Mesenchymal stem cell (in vitro differentiated cells and primary cell): ENCODE results near the gene FOXL3.
"Not testable (repeated sequence)": the region's sequence is repeated elsewhere in the genome, so short reads cannot be mapped to it uniquely, and the experiment has no call there.

Experiments
- DNase-seq: peaks from one replicate; pipeline ENCODE4 v3.0.0-alpha.2; 2013
- H2AFZ ChIP-seq: one replicate; pipeline ENCODE4 v1.6.1; 2013; ENCODE audit warnings: low read depth, mild to moderate bottlenecking, control low read depth, inconsistent platforms, low read length, moderate library complexity
- H2AK5ac ChIP-seq: 2 replicates; pipeline ENCODE4 v1.6.1; 2013; ENCODE audit warnings: low read length, moderate library complexity, mild to moderate bottlenecking, inconsistent platforms; ENCODE audit not compliant: severe bottlenecking
- H2BK120ac ChIP-seq: one replicate; pipeline ENCODE4 v1.6.1; 2013; ENCODE audit warnings: low read depth, mild to moderate bottlenecking, inconsistent platforms, low read length, moderate library complexity
- H2BK12ac ChIP-seq, 2 experiments: one replicate each; pipeline ENCODE4 v1.6.1; 2013; ENCODE audit warnings: inconsistent platforms in 2 of 2, low read length in 2 of 2, mild to moderate bottlenecking in 2 of 2, moderate library complexity in 2 of 2, control low read depth in 1 of 2
- H2BK15ac ChIP-seq: one replicate; pipeline ENCODE4 v1.6.1; 2013; ENCODE audit warnings: mild to moderate bottlenecking, low read depth, inconsistent platforms; ENCODE audit not compliant: poor library complexity, severe bottlenecking
- H2BK5ac ChIP-seq: 2 replicates; pipeline ENCODE4 v1.6.1; 2013; ENCODE audit warnings: low read depth, mild to moderate bottlenecking, low read length, control low read depth, inconsistent platforms; ENCODE audit not compliant: poor library complexity, severe bottlenecking
- H3K14ac ChIP-seq, 2 experiments: one replicate each; pipeline ENCODE4 v1.6.1; 2013; ENCODE audit warnings: inconsistent platforms in 2 of 2, low read length in 2 of 2, control low read depth in 1 of 2, mild to moderate bottlenecking in 1 of 2, moderate library complexity in 1 of 2
- H3K18ac ChIP-seq, 2 experiments: one replicate each; pipeline ENCODE4 v1.6.1; 2013; ENCODE audit warnings: inconsistent platforms in 2 of 2, low read length in 2 of 2, control low read depth in 1 of 2, low read depth in 1 of 2, mild to moderate bottlenecking in 1 of 2
- H3K23ac ChIP-seq, 2 experiments: one replicate each; pipeline ENCODE4 v1.6.1; 2013; ENCODE audit warnings: inconsistent platforms in 2 of 2, low read length in 2 of 2, mild to moderate bottlenecking in 2 of 2, moderate library complexity in 2 of 2, control low read depth in 1 of 2
- H3K27ac ChIP-seq: 2 replicates; pipeline ENCODE4 v1.5.1; 2013; ENCODE audit warnings: mild to moderate bottlenecking, moderate library complexity, low read length, control low read depth, inconsistent platforms; ENCODE audit not compliant: poor library complexity, severe bottlenecking
- H3K27me3 ChIP-seq, 2 experiments: 2 replicates each; pipeline versions ENCODE4 v1.6.1 to v1.7.0; 2013; ENCODE audit warnings: low read length in 2 of 2, mild to moderate bottlenecking in 2 of 2, moderate library complexity in 2 of 2, control low read depth in 1 of 2, inconsistent platforms in 1 of 2; ENCODE audit not compliant: control insufficient read depth in 1 of 2, insufficient read depth in 1 of 2
- H3K36me3 ChIP-seq, 2 experiments: 2 replicates each; pipeline versions ENCODE4 v1.6.1 to v1.7.0; 2013; ENCODE audit warnings: low read length in 2 of 2, control low read depth in 1 of 2, inconsistent platforms in 1 of 2, low read depth in 1 of 2, mild to moderate bottlenecking in 1 of 2; ENCODE audit not compliant: insufficient read depth in 2 of 2, control insufficient read depth in 1 of 2
- H3K4ac ChIP-seq, 2 experiments: one replicate each; pipeline ENCODE4 v1.6.1; 2013; ENCODE audit warnings: inconsistent platforms in 2 of 2, low read length in 2 of 2, mild to moderate bottlenecking in 2 of 2, moderate library complexity in 2 of 2, control low read depth in 1 of 2, low read depth in 1 of 2
- H3K4me1 ChIP-seq: 2 replicates; pipeline ENCODE4 v1.6.1; 2013; ENCODE audit warnings: low read depth, low read length, control low read depth; ENCODE audit not compliant: control insufficient read depth, insufficient read depth
- H3K4me2 ChIP-seq: 2 replicates; pipeline ENCODE4 v1.6.1; 2013; ENCODE audit warnings: low read length, mild to moderate bottlenecking, inconsistent platforms; ENCODE audit not compliant: poor library complexity, severe bottlenecking
- H3K4me3 ChIP-seq, 2 experiments: 2 replicates each; pipeline versions ENCODE4 v1.5.1 to v1.7.0; 2013; ENCODE audit warnings: low read length in 2 of 2, mild to moderate bottlenecking in 2 of 2, control low read depth in 1 of 2, low read depth in 1 of 2; ENCODE audit not compliant: insufficient read depth in 1 of 2
- H3K79me1 ChIP-seq: replicated peaks from 2 replicates; pipeline ENCODE4 v1.6.1; 2013; ENCODE audit warnings: mild to moderate bottlenecking, control low read depth, low read length, inconsistent platforms; ENCODE audit not compliant: poor library complexity, severe bottlenecking
- H3K9ac ChIP-seq: 2 replicates; pipeline ENCODE4 v1.7.0; 2013; ENCODE audit warnings: mild to moderate bottlenecking, low read length, moderate library complexity
- H3K9me3 ChIP-seq: 2 replicates; pipeline ENCODE4 v1.7.0; 2013; ENCODE audit warnings: mild to moderate bottlenecking, low read length; ENCODE audit not compliant: control insufficient read depth
- H4K8ac ChIP-seq: one replicate; pipeline ENCODE4 v1.6.1; 2013; ENCODE audit warnings: inconsistent platforms, mild to moderate bottlenecking, low read length, moderate library complexity
- H4K91ac ChIP-seq: one replicate; pipeline ENCODE4 v1.6.1; 2013; ENCODE audit warnings: mild to moderate bottlenecking, low read length, inconsistent platforms
- WGBS: methylation state at CpG from one replicate; pipeline ENCODE4 v1.1.7; 2013; ENCODE audit warnings: mixed read lengths; 5-methylcytosine and 5-hydroxymethylcytosine counted together

Gene FOXL3

DNA sequence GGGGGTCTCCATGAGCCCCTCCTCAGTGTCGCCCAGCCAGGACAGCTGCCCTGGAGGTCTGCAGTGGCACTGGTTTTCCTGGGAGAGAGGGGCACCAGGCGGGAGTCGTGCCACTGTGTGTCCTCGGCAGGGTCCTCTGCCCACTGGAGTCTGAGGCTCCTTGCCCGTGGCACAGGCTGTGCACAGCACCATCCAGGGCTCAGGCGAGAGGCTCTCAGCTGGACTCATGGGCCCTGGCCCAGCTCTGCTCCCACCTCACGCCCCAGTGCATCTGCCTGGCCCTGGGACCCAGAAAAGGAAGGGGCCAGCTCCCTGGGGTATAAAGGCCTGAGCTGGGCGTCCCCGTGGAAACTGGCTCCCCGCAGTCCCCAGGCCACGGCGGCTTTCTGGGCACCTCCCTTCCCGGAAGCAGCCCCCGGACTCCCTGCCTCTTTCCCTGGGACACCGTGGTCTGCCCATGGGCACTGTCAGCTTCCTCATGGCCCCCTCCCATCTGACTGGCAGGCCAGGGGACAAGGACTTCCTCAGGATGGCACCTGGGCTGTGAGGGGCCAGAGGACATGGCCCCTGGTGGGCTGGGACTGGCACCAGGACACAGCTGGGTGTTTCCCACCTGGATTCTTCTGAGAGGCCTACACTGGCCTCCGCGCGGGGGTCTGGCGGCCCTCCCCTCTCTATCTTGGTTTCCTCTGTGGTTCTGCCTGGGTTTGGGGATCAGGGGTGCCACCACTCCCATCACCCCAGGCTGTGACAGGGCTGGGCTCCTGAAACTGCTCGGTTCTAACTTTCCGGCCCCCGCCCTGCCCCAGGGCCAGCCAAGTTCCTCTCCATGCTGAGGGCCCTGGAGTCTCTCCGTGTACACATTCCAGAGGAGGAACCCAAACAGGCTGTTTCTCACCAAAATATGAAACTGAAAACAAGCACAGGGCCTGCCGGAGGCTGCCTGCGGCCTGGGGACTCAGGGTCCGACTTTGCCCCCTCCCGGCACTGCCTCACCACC is 5.5 kb downstream of the FOXL3 start:
- H4K91ac ChIP-seq, result no peak overlapping the region
- no peak overlapping the region for H3K4ac ChIP-seq
- H2BK15ac ChIP-seq, result no peak overlapping the region
- H3K9ac ChIP-seq, result no peak overlapping the region
- H3K4me1 ChIP-seq, result peaks cover 2% of the 10 kb centered on the region
- no peaks in the 10 kb centered on the region for H3K9me3 ChIP-seq
- H2BK12ac ChIP-seq, result no peak overlapping the region
- H3K18ac ChIP-seq, result no peak overlapping the region
- no peaks in the 10 kb centered on the region for H3K79me1 ChIP-seq
- H3K4me2 ChIP-seq, result no peak overlapping the region
- H3K4me3 ChIP-seq, result no peak overlapping the region
- H4K8ac ChIP-seq, result no peak overlapping the region
- no peak overlapping the region for H2AFZ ChIP-seq
- H2AK5ac ChIP-seq, result no peak overlapping the region
- no peak overlapping the region for H3K23ac ChIP-seq
- no peak overlapping the region for H2BK120ac ChIP-seq
- WGBS, result 89% methylated on average over 27 of the region's 27 CpGs
- no peaks in the 10 kb centered on the region for H3K36me3 ChIP-seq
- H2BK5ac ChIP-seq, result no peak overlapping the region
- H3K27ac ChIP-seq, result no peak overlapping the region
- no peak for DNase-seq
- peaks cover 70 to 82% of the 10 kb centered on the region in 2 experiments for H3K27me3 ChIP-seq
- H3K14ac ChIP-seq, result no peak overlapping the region

- Histone ChIP-seq H3K4ac (no peak overlapping the region), H3K79me1 (no peaks in the 10 kb centered on the region), H3K9ac (no peak overlapping the region), H3K4me3 (no peak overlapping the region), H2BK12ac (no peak overlapping the region), H3K14ac (no peak overlapping the region), H2BK15ac (no peak overlapping the region), H3K27me3 (peaks cover 65 to 85% of the 10 kb centered on the region in 2 experiments), H2BK120ac (no peak overlapping the region), H4K91ac (no peak overlapping the region), H4K8ac (no peak overlapping the region), H2AFZ (no peak overlapping the region), H3K36me3 (no peaks in the 10 kb centered on the region), H2BK5ac (no peak overlapping the region), H3K27ac (no peak overlapping the region), H3K18ac (no peak overlapping the region), H3K4me2 (no peak overlapping the region), H3K4me1 (peaks cover 10% of the 10 kb centered on the region), H3K23ac (no peak overlapping the region), H2AK5ac (no peak overlapping the region), H3K9me3 (no peaks in the 10 kb centered on the region)
- no peak for DNase-seq
- 93% methylated on average over 14 of the region's 20 CpGs for WGBS
Measured at GRCh38 chr7:296373-296945, 6.5 kb downstream of the FOXL3 start.

DNA sequence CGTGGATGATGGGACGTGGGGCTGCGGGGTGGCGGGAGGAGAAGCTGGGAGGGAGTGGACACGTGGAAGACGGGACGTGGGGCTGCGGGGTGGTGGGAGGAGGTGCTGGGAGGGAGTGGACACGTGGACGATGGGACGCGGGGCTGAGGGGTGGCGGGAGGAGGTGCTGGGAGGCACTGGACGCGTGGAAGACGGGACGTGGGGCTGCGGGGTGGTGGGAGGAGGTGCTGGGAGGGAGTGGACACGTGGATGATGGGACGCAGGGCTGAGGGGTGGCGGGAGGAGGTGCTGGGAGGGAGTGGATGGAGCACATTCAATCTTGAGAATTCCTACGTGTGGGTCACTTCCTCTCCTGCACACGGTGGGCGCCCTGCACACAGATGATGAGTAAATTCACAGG is 7.2 kb downstream of the FOXL3 start:
- H3K4ac ChIP-seq, H3K14ac ChIP-seq, H3K18ac ChIP-seq, H3K4me1 ChIP-seq, H3K4me3 ChIP-seq, H2AFZ ChIP-seq, H2BK12ac ChIP-seq, H3K9me3 ChIP-seq, H3K4me2 ChIP-seq, H3K27ac ChIP-seq, H2BK5ac ChIP-seq, H2AK5ac ChIP-seq, H2BK120ac ChIP-seq, H4K91ac ChIP-seq, H2BK15ac ChIP-seq, H4K8ac ChIP-seq, H3K36me3 ChIP-seq, H3K79me1 ChIP-seq, DNase-seq, H3K9ac ChIP-seq, H3K23ac ChIP-seq: not testable (repeated sequence)
- WGBS, result 80% methylated on average over 22 of the region's 24 CpGs
- H3K27me3 ChIP-seq, result peaks cover 58 to 85% of the 10 kb centered on the region in 2 experiments

DNA sequence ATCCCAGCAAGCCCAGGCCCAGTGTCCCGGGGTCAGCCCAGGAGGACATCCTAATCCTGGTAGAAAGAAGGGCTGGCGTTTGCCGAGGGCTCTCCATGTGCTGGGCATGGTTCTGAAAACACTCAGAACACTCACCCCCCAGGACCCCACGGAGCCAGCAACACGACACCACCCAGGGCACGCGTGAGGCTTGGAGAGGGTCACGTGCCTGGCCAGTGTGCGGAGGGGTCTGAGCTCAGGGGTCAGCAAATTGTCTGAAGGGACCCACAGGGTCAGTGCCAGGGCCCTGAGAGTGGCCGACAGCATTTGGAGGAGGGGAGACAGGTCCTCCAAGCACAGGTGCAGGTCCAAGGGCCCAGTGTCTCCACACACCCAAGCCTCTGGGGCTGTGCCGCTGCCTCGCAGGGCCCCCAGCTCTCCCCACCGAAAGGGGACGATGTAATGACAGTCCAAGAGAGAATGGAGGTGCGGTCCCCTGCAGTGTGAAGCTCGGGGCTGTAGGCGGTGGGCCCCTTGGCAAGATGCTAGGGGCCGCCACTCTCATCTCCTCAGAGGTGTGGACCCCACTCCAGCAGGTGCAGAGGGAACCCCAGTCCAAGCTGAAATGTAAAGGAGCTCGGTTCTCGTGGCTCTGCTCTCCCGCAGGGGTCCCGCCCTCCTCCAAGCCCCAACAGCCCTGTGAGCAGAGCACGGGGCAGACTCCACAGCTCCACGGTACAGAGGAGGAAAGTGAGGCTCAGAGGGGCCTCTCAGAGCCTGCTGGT is 7.8 kb downstream of the FOXL3 start:
- 84% methylated on average over 24 of the region's 24 CpGs for WGBS
- no peak overlapping the region for H3K4me3 ChIP-seq
- H2BK5ac ChIP-seq, result no peak overlapping the region

More for the DNA sequence above, 7.8 kb downstream of the FOXL3 start:
- Histone ChIP-seq H3K4me1 (peaks cover 10% of the 10 kb centered on the region), H3K14ac (no peak overlapping the region), H2BK15ac (no peak overlapping the region), H3K23ac (no peak overlapping the region), H4K8ac (no peak overlapping the region), H3K4me2 (no peak overlapping the region), H2BK12ac (no peak overlapping the region), H3K27ac (no peak overlapping the region), H2BK120ac (no peak overlapping the region), H3K4ac (no peak overlapping the region), H3K27me3 (peaks cover 53 to 83% of the 10 kb centered on the region in 2 experiments), H4K91ac (no peak overlapping the region), H3K79me1 (no peaks in the 10 kb centered on the region), H3K9ac (no peak overlapping the region), H2AK5ac (no peak overlapping the region), H3K36me3 (no peaks in the 10 kb centered on the region), H3K9me3 (no peaks in the 10 kb centered on the region), H2AFZ (no peak overlapping the region), H3K18ac (no peak overlapping the region)
- no peak for DNase-seq
